WERI-Rb-1 (cell line): ENCODE measurements around the gene FGD5.

Experiments used
- DNase-seq: peaks from one replicate; pipeline ENCODE4 v3.0.0-alpha.2; 2020
- H3K27ac ChIP-seq: fragments of 250-450 bp; sonication (Bioruptor Pico); 2 replicates; pipeline ENCODE4 v1.5.1; 2020; ENCODE audit warnings: mild to moderate bottlenecking, moderate library complexity
- H3K27me3 ChIP-seq: fragments of 250-450 bp; sonication (Bioruptor Pico); 2 replicates; pipeline ENCODE4 v1.5.1; 2021; ENCODE audit warnings: mild to moderate bottlenecking, low read depth, moderate library complexity; ENCODE audit not compliant: insufficient read depth, severe bottlenecking
- H3K36me3 ChIP-seq: fragments of 250-450 bp; sonication (Bioruptor Pico); 2 replicates; pipeline ENCODE4 v1.5.1; 2020; ENCODE audit warnings: mild to moderate bottlenecking, moderate library complexity
- H3K4me3 ChIP-seq: 2 replicates; pipeline ENCODE4 v1.5.1; 2011; ENCODE audit warnings: low read depth, mild to moderate bottlenecking, control low read depth, low read length
- H3K9me3 ChIP-seq: fragments of 250-450 bp; sonication (Bioruptor Pico); 2 replicates; pipeline ENCODE4 v1.5.1; 2021; ENCODE audit warnings: mild to moderate bottlenecking, moderate library complexity; ENCODE audit not compliant: severe bottlenecking
- CTCF ChIP-seq: IDR thresholded peaks from 2 replicates; pipeline ENCODE4 v1.5.1; 2011; ENCODE audit warnings: low read depth, mild to moderate bottlenecking, control low read depth, inconsistent platforms, low read length

The FGD5 gene

DNA sequence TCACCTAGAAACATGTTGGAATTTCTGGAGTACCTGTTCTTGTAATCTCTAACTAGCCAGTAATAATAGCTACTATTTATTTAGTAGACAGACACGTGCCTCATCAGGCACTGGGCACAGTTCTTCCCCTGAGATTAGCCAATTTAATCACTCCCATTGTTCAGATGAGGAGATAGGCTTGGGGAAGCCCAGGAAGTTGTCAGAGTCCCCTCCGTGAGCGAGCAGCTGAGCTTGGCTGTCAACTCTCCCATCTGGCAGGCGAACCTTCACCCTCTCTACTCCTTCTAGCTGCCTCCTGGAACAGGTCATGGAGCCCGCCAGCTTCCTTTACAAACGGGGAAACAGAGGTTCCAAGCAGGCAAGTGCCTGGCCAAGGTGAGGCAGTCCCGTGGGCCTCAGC, 31.1 kb upstream of the FGD5 start:
- Histone ChIP-seq H3K4me3 (no peak overlapping the region), H3K27me3 (peaks cover 36% of the 10 kb centered on the region), H3K36me3 (no peaks in the 10 kb centered on the region), H3K27ac (no peak overlapping the region), H3K9me3 (no peaks in the 10 kb centered on the region)
- no peak for DNase-seq
- TF ChIP-seq CTCF: no peak

DNA sequence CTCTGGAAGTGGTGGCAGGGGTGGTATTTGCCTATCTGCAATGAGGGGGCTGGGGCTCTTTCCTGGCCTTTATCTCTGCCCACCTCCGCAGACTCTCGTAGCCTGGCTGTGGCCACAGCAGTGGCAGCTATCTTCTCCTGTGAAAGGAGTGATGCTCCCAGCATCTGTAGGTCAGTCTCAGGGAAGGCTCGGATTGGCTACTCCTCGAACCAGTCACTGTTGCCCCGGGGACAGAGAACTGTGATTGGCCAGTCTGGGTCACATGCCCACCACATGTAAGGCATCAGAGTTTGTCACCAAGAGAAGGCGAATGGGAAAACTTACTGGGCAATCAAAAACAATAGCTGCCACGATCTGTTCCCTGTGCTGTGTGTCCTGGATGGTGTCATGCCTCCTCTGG, 30.1 kb upstream of the FGD5 start:
- H3K27me3 ChIP-seq: peaks cover 37% of the 10 kb centered on the region
- H3K27ac ChIP-seq: no peak overlapping the region
- no peaks in the 10 kb centered on the region for H3K36me3 ChIP-seq
- DNase-seq: no peak
- no peak overlapping the region for H3K4me3 ChIP-seq
- no peaks in the 10 kb centered on the region for H3K9me3 ChIP-seq
- TF ChIP-seq CTCF: no peak

- Histone ChIP-seq H3K27ac (no peak overlapping the region), H3K27me3 (peaks cover 41% of the 10 kb centered on the region), H3K4me3 (no peak overlapping the region), H3K9me3 (no peaks in the 10 kb centered on the region), H3K36me3 (no peaks in the 10 kb centered on the region)
- TF ChIP-seq CTCF: no peak
- no peak for DNase-seq
Observed at GRCh38 chr3:14789221-14789620, 29.5 kb upstream of the FGD5 start.

- Histone ChIP-seq H3K36me3 (no peaks in the 10 kb centered on the region), H3K27me3 (peaks cover 47% of the 10 kb centered on the region), H3K4me3 (no peak overlapping the region), H3K27ac (no peak overlapping the region), H3K9me3 (no peaks in the 10 kb centered on the region)
- no peak for TF ChIP-seq CTCF
- DNase-seq: no peak
Observed at GRCh38 chr3:14789640-14790285, 29.0 kb upstream of the FGD5 start.

DNA sequence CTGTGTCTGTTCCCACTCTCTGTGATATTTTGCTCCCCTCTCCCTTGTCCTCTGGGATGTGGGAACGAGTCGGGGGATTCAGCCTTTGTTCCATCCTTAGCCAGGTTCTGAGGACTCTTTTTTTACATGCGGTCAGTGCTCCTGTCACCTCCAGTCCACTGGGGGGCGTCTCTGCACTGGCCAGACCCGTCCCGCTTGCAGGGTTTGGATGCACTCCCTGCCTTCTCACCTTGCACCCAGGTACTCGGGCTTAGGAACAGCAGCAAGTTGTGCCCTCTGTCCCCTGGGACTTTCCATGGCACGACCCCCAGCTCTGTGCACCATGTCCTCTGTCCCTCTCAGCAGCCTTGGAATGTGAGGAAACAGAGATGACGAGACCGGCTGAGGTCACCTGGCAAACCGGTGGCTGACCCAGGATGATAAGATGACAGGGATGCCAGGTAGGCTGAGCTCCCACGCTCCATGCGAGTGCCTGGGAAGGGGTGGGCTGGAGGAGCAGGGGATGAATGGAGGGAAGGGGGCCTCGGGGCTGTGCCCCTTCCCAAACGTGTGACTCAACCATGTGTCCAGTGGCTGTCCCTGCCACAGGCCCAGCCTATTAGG, 27.3 kb upstream of the FGD5 start:
- Histone ChIP-seq H3K4me3 (no peak overlapping the region), H3K27ac (no peak overlapping the region), H3K27me3 (peaks cover 57% of the 10 kb centered on the region), H3K9me3 (no peaks in the 10 kb centered on the region), H3K36me3 (no peaks in the 10 kb centered on the region)
- DNase-seq: peak; percentile 77
- peak; percentile 95 for TF ChIP-seq CTCF

DNA sequence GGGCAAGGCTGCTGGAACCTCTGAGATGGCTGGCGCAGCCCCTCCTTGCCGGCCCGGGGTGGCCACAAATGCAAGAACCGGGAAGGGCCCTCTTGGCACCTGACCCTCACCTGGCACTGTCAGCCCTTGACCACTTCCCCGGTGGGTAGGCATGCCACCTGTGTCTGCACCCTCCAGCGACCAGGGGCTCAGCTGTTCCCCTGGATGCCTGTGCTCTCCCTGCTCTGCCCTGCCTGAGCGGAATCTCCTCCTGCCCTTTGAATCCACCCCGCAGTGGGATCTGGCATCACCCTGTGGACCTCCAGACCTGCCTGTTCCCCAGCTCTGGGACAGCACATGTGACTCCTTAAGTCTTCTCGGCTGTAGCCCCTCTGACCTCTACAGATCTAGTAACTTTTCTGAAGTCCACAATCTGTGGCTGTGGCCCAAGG, 26.1 kb upstream of the FGD5 start:
- no peaks in the 10 kb centered on the region for H3K36me3 ChIP-seq
- H3K27me3 ChIP-seq: peaks cover 65% of the 10 kb centered on the region
- no peak for DNase-seq
- no peak for TF ChIP-seq CTCF
- H3K27ac ChIP-seq: no peak overlapping the region
- no peak overlapping the region for H3K4me3 ChIP-seq
- H3K9me3 ChIP-seq: no peaks in the 10 kb centered on the region
